ENCODE results near the gene HNRNPDL. TPM values are rescaled to one million over a fixed set of nuclear protein-coding genes. Genes with fewer than 3 reads are reported as not detected.

The HNRNPDL gene
- total and polyA plus RNA-seq, 2 of the 13 experiments (the other 11 are each of a cell fraction or from before 2014, with no cell fraction given), result 167 to 414 TPM

- TF ChIP-seq ZBTB10 (CRISPR knock-in tag; IDR thresholded peaks at IDR 0.05; ENCODE audit: borderline replicate concordance) (no peak), PHF21A (CRISPR knock-in tag; IDR thresholded peaks at IDR 0.05) (0 out of 2 replicates have a peak, but pooled peaks have one; percentile 25), ETV6 (CRISPR knock-in tag; conservative IDR thresholded peaks at IDR 0.05) (no peak), NR2F6 (IDR thresholded peaks at IDR 0.05) (peak; percentile 85), NR2F6 (CRISPR knock-in tag; IDR thresholded peaks at IDR 0.05) (peak; percentile 91), REST (IDR thresholded peaks at IDR 0.05; ENCODE audit: borderline replicate concordance in 1 of 2, low read depth in 1 of 2, low read length in 2 of 2) (no peak; a peak in 1 of 4 replicates), MLLT10 (CRISPR knock-in tag; IDR thresholded peaks at IDR 0.05) (no peak), HDAC6 (IDR thresholded peaks at IDR 0.05; ENCODE audit: low read depth, low read length) (no peak), ZBTB49 (CRISPR knock-in tag; IDR thresholded peaks at IDR 0.05; ENCODE audit: borderline replicate concordance) (no peak), NFRKB (IDR thresholded peaks at IDR 0.05) (no peak), FOSL1 (CRISPR knock-in tag; IDR thresholded peaks at IDR 0.05; ENCODE audit: borderline replicate concordance) (no peak), SOX6 (IDR thresholded peaks at IDR 0.05) (no peak), SOX6 (CRISPR knock-in tag; IDR thresholded peaks at IDR 0.05) (peak; percentile 88), ZNF773 (CRISPR knock-in tag; IDR thresholded peaks at IDR 0.05; ENCODE audit: borderline replicate concordance) (no peak), PCBP2 (optimal IDR thresholded peaks at IDR 0.05; ENCODE audit: low read depth, low read length, poor library complexity, severe bottlenecking) (no peak), SNAI1 (CRISPR knock-in tag; IDR thresholded peaks at IDR 0.05; ENCODE audit: borderline replicate concordance) (no peak), NCOA2 (CRISPR knock-in tag; IDR thresholded peaks at IDR 0.05) (peak; percentile 28; the same call in 1 of the 2 replicates), MEF2D (CRISPR knock-in tag; IDR thresholded peaks at IDR 0.05) (no peak), MTERF4 (CRISPR knock-in tag; IDR thresholded peaks at IDR 0.05) (no peak), KAT7 (CRISPR knock-in tag; IDR thresholded peaks at IDR 0.05; ENCODE audit: borderline replicate concordance) (0 out of 2 replicates have a peak, but pooled peaks have one; percentile 29), SRF (IDR thresholded peaks at IDR 0.05; ENCODE audit: low read depth, low read length) (no peak), CHD4 (IDR thresholded peaks at IDR 0.05; ENCODE audit: borderline replicate concordance, low read length) (no peak)
Observed at GRCh38 chr4:82434949-82435348, 4.7 kb upstream of the HNRNPDL start (continued).
